Vagina (tissue), 2 donors: ENCODE data around the gene RARS1. TPM values are rescaled to one million over a fixed set of nuclear protein-coding genes. Genes with fewer than 3 reads are reported as not detected.
"Not testable (repeated sequence)": the region's sequence is repeated elsewhere in the genome, so short reads cannot be mapped to it uniquely, and the experiment has no call there.

Experiments
- DNase-seq, 2 donors: peaks; one replicate each; pipeline ENCODE4 v3.0.0-alpha.2; 2017; ENCODE audit errors: extremely low spot score in 2 of 2
- H3K27ac ChIP-seq: fragments of 200-600 bp; sonication (generic); one replicate; pipeline ENCODE4 v1.5.1; 2019
- H3K27me3 ChIP-seq: fragments of 200-600 bp; sonication (generic); one replicate; pipeline ENCODE4 v1.5.1; 2019
- H3K36me3 ChIP-seq, 2 donors: fragments of 200-600 bp; sonication (generic); one replicate each; pipeline ENCODE4 v1.5.1; 2017 to 2019
- H3K4me1 ChIP-seq: fragments of 200-600 bp; sonication (generic); one replicate; pipeline ENCODE4 v1.5.1; 2019
- H3K4me3 ChIP-seq, 2 donors: fragments of 200-600 bp; sonication (generic); 1 replicate in 1 of 2; 2 replicates in 1 of 2; pipeline ENCODE4 v1.5.1; 2016 to 2019
- H3K9me3 ChIP-seq: fragments of 200-600 bp; sonication (generic); one replicate; pipeline ENCODE4 v1.5.1; 2019
- CTCF ChIP-seq, 3 experiments: fragments of 450-650 bp in 2 of 3; fragments of 200-600 bp in 1 of 3; sonication (generic) in 1 of 3; IDR thresholded peaks; one replicate each; pipeline ENCODE4 v1.5.1; 2017 to 2019; ENCODE audit warnings: antibody characterized with exemption in 3 of 3, mild to moderate bottlenecking in 2 of 3, moderate library complexity in 2 of 3
- POLR2A ChIP-seq, 2 donors: fragments of 450-650 bp; IDR thresholded peaks; one replicate each; pipeline ENCODE4 v1.6.1; 2017; ENCODE audit warnings: antibody characterized with exemption in 2 of 2, mild to moderate bottlenecking in 2 of 2, moderate library complexity in 2 of 2
- POLR2AphosphoS5 ChIP-seq, 2 donors: sonication (generic); formaldehyde crosslinking; IDR thresholded peaks; one replicate each; pipeline ENCODE4 v1.9.0; 2017; ENCODE audit warnings: antibody characterized with exemption in 2 of 2, mild to moderate bottlenecking in 2 of 2, low read depth in 1 of 2; ENCODE audit not compliant: insufficient read depth in 1 of 2
- intact Hi-C: fragments of 100-400 bp; cut with DNase I; formaldehyde crosslinking; loops from one replicate; pipeline ENCODE4 v1.15.1; 2023
- total RNA-seq: library from RNA; depleted of rRNA; stranded (reverse); fragments of >200 nt; gene quantifications from one replicate; pipeline ENCODE4 v1.2.3, GENCODE V29; 2016

RARS1 gene
- total RNA-seq, 1 donor from 2014 or later, result 62.9 TPM

- H3K27ac ChIP-seq, result no peak overlapping the region
- no peak for DNase-seq
- intact Hi-C loops, result no loop called here
- H3K4me3 ChIP-seq, result no peak overlapping the region
- peaks cover 11% of the 10 kb centered on the region for H3K4me1 ChIP-seq
- H3K27me3 ChIP-seq, result no peaks in the 10 kb centered on the region
- no peak for TF ChIP-seq POLR2AphosphoS5 (IDR thresholded peaks at IDR 0.05; ENCODE audit: insufficient read depth in 1 of 2, low read depth in 1 of 2)
- no peak for TF ChIP-seq CTCF (IDR thresholded peaks at IDR 0.05)
- TF ChIP-seq POLR2A (IDR thresholded peaks at IDR 0.05), result no peak
- no peaks in the 10 kb centered on the region for H3K9me3 ChIP-seq
- H3K36me3 ChIP-seq, result no peaks in the 10 kb centered on the region
These were observed 44.9 kb downstream of the RARS1 start for GRCh38 chr5:168531191-168531590.

- Histone ChIP-seq H3K9me3 (no peaks in the 10 kb centered on the region), H3K27ac (no peak overlapping the region), H3K4me3 (no peak overlapping the region), H3K27me3 (no peaks in the 10 kb centered on the region), H3K36me3 (no peaks in the 10 kb centered on the region), H3K4me1 (peaks cover 11% of the 10 kb centered on the region)
- intact Hi-C loops, result no loop called here
- TF ChIP-seq CTCF (IDR thresholded peaks at IDR 0.05), result no peak
- no peak for TF ChIP-seq POLR2A (IDR thresholded peaks at IDR 0.05)
- TF ChIP-seq POLR2AphosphoS5 (IDR thresholded peaks at IDR 0.05; ENCODE audit: insufficient read depth in 1 of 2, low read depth in 1 of 2), result no peak
- no peak for DNase-seq
These were observed 46.0 kb downstream of the RARS1 start for GRCh38 chr5:168531987-168532864.

- H3K27me3 ChIP-seq, intact Hi-C loops, DNase-seq, H3K36me3 ChIP-seq, H3K27ac ChIP-seq, H3K9me3 ChIP-seq, H3K4me1 ChIP-seq, H3K4me3 ChIP-seq: not testable (repeated sequence)
These were observed 48.1 kb downstream of the RARS1 start for GRCh38 chr5:168534351-168534750.

- no peaks in the 10 kb centered on the region for H3K36me3 ChIP-seq
- no peak for DNase-seq
- no peak for TF ChIP-seq POLR2AphosphoS5 (IDR thresholded peaks at IDR 0.05; ENCODE audit: insufficient read depth in 1 of 2, low read depth in 1 of 2)
- TF ChIP-seq POLR2A (IDR thresholded peaks at IDR 0.05), result no peak
- no peak for TF ChIP-seq CTCF (IDR thresholded peaks at IDR 0.05)
- H3K4me3 ChIP-seq, result no peak overlapping the region
- intact Hi-C loops, result no loop called here
- H3K9me3 ChIP-seq, result no peaks in the 10 kb centered on the region
- H3K27me3 ChIP-seq, result no peaks in the 10 kb centered on the region
- H3K4me1 ChIP-seq, result no peaks in the 10 kb centered on the region
- no peak overlapping the region for H3K27ac ChIP-seq
These were observed 50.9 kb downstream of the RARS1 start for GRCh38 chr5:168537176-168537575.

GRCh38 chr5:168549554-168549953 lies 63.3 kb downstream of the RARS1 start:
- no peaks in the 10 kb centered on the region for H3K4me1 ChIP-seq
- H3K36me3 ChIP-seq, result peaks cover 0 to 8% of the 10 kb centered on the region in 2 donors
- TF ChIP-seq CTCF (IDR thresholded peaks at IDR 0.05), result no peak
- no peak for TF ChIP-seq POLR2AphosphoS5 (IDR thresholded peaks at IDR 0.05; ENCODE audit: insufficient read depth in 1 of 2, low read depth in 1 of 2)
- no peak for TF ChIP-seq POLR2A (IDR thresholded peaks at IDR 0.05)
- intact Hi-C loops, result no loop called here
- DNase-seq, result no peak
- no peak overlapping the region for H3K4me3 ChIP-seq
- no peaks in the 10 kb centered on the region for H3K27me3 ChIP-seq
- no peak overlapping the region for H3K27ac ChIP-seq
- H3K9me3 ChIP-seq, result no peaks in the 10 kb centered on the region
